HL-60 (cell line): ENCODE measurements around the gene TICAM1.

Source experiments
- DNase-seq, 2 experiments: peaks; one replicate each; pipeline ENCODE4 v3.0.0-alpha.2; 2010 to 2020; ENCODE audit warnings: low read depth in 1 of 2, low spot score in 1 of 2
- H3K27ac ChIP-seq: fragments of 250-450 bp; sonication (Bioruptor Pico); replicated peaks from 2 replicates; pipeline ENCODE4 v1.5.1; 2020; ENCODE audit warnings: mild to moderate bottlenecking, moderate library complexity
- H3K27me3 ChIP-seq: fragments of 250-450 bp; sonication (Bioruptor Pico); 2 replicates; pipeline ENCODE4 v1.5.1; 2021; ENCODE audit warnings: mild to moderate bottlenecking, moderate library complexity; ENCODE audit not compliant: insufficient read depth, poor library complexity, severe bottlenecking
- H3K4me3 ChIP-seq: replicated peaks from 2 replicates; pipeline ENCODE4 v1.5.1; 2011; ENCODE audit warnings: mild to moderate bottlenecking, control low read depth, low read length; ENCODE audit not compliant: insufficient read depth
- GABPA ChIP-seq: IDR thresholded peaks from 2 replicates; pipeline ENCODE4 v1.6.1; 2012; ENCODE audit warnings: low read depth
- POLR2AphosphoS5 ChIP-seq: IDR thresholded peaks from 2 replicates; pipeline ENCODE4 v1.6.1; 2012; ENCODE audit warnings: low read depth
- REST ChIP-seq: IDR thresholded peaks from 2 replicates; pipeline ENCODE4 v1.6.1; 2012; ENCODE audit warnings: low read depth; ENCODE audit not compliant: insufficient replicate concordance
- SPI1 ChIP-seq: IDR thresholded peaks from 2 replicates; pipeline ENCODE4 v1.6.1; 2012; ENCODE audit warnings: low read depth, mild to moderate bottlenecking, borderline replicate concordance
- TF ChIP-seq, protein P1 (sequence below): IDR thresholded peaks from one replicate; pipeline ENCODE4 v1.5.1; 2011; ENCODE audit warnings: low read length, control low read depth, inconsistent platforms; ENCODE audit not compliant: insufficient read depth

The TICAM1 gene

GRCh38 chr19:4844348-4845179, 13.1 kb upstream of the TICAM1 start:
- H3K27me3 ChIP-seq, result no peaks in the 10 kb centered on the region
- no peak overlapping the region for H3K27ac ChIP-seq
- no peak overlapping the region for H3K4me3 ChIP-seq
- DNase-seq, result no peak
- TF ChIP-seq GABPA (no peak), POLR2AphosphoS5 (no peak), SPI1 (no peak), REST (no peak)
- TF ChIP-seq, protein P1, sequence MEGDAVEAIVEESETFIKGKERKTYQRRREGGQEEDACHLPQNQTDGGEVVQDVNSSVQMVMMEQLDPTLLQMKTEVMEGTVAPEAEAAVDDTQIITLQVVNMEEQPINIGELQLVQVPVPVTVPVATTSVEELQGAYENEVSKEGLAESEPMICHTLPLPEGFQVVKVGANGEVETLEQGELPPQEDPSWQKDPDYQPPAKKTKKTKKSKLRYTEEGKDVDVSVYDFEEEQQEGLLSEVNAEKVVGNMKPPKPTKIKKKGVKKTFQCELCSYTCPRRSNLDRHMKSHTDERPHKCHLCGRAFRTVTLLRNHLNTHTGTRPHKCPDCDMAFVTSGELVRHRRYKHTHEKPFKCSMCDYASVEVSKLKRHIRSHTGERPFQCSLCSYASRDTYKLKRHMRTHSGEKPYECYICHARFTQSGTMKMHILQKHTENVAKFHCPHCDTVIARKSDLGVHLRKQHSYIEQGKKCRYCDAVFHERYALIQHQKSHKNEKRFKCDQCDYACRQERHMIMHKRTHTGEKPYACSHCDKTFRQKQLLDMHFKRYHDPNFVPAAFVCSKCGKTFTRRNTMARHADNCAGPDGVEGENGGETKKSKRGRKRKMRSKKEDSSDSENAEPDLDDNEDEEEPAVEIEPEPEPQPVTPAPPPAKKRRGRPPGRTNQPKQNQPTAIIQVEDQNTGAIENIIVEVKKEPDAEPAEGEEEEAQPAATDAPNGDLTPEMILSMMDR, result no peak

DNA sequence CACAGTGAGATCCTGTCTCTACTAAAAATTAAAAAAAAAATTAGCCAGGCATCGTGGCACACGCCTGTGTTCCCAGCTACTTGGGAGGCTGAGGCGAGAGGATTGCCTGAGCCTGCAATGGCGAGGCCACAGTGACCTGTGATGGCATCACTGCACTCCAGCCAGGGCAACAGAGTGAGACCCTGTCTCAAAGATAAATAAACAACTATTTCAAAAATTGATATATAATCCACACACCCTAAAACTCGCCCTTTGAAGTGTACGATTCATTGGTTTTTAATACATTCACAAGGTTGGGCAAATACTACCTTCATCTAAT, 12.1 kb upstream of the TICAM1 start:
- Histone ChIP-seq H3K27ac (no peak overlapping the region), H3K27me3 (no peaks in the 10 kb centered on the region), H3K4me3 (no peak overlapping the region)
- no peak for DNase-seq
- TF ChIP-seq, protein P1, result no peak
- no peak for TF ChIP-seq GABPA

GRCh38 chr19:4839192-4839591, 7.7 kb upstream of the TICAM1 start:
- no peak for DNase-seq
- H3K4me3 ChIP-seq, result no peak overlapping the region
- no peaks in the 10 kb centered on the region for H3K27me3 ChIP-seq
- TF ChIP-seq, protein P1, result no peak
- TF ChIP-seq POLR2AphosphoS5 (no peak), REST (no peak), GABPA (no peak), SPI1 (no peak)
- no peak overlapping the region for H3K27ac ChIP-seq

GRCh38 chr19:4832776-4833175, 1.3 kb upstream of the TICAM1 start:
- no peak for TF ChIP-seq REST
- no peak for TF ChIP-seq GABPA
- TF ChIP-seq, protein P1, result no peak
- no peak for TF ChIP-seq SPI1
- no peak for TF ChIP-seq POLR2AphosphoS5
- no peak overlapping the region for H3K27ac ChIP-seq

More at GRCh38 chr19:4832776-4833175, 1.3 kb upstream of the TICAM1 start:
- Histone ChIP-seq H3K27me3 (no peaks in the 10 kb centered on the region), H3K4me3 (no peak overlapping the region)
- DNase-seq, result no peak
